Measurements from ENCODE around the gene CAMTA1.

Gene CAMTA1

GRCh38 chr1:7683521-7683920, 898.3 kb downstream of the CAMTA1 start:
- H3K79me2 ChIP-seq (ENCODE audit: low read length) = no peaks in the 10 kb centered on the region
- no peak overlapping the region for H3K9ac ChIP-seq (ENCODE audit: low read length)
- no peak overlapping the region for H3K27ac ChIP-seq (ENCODE audit: low read length)
- no peaks in the 10 kb centered on the region for H3K9me2 ChIP-seq (replicated peaks; ENCODE audit: insufficient read depth, low read length)
- DNase-seq = no peak
- H3K4me2 ChIP-seq (ENCODE audit: low read depth, low read length) = no peak overlapping the region
- H3K4me3 ChIP-seq (ENCODE audit: low read length) = no peak overlapping the region
- no peaks in the 10 kb centered on the region for H3K9me3 ChIP-seq (replicated peaks; ENCODE audit: insufficient read depth, low read length)
- no peak for TF ChIP-seq CTCF (IDR thresholded peaks at IDR 0.05; ENCODE audit: low read length)
- TF ChIP-seq EZH2phosphoT487 (IDR thresholded peaks at IDR 0.05; ENCODE audit: low read length) = no peak
- no peak for TF ChIP-seq EZH2 (optimal IDR thresholded peaks at IDR 0.05; ENCODE audit: low read depth, low read length)
- no peaks in the 10 kb centered on the region for H3F3A ChIP-seq (ENCODE audit: insufficient read depth, low read length)
- no peaks in the 10 kb centered on the region for H3K4me1 ChIP-seq (ENCODE audit: low read length)
- H3K36me3 ChIP-seq (replicated peaks; ENCODE audit: insufficient read depth, low read length) = no peaks in the 10 kb centered on the region
- peaks cover 95% of the 10 kb centered on the region for H3K27me3 ChIP-seq (replicated peaks; ENCODE audit: insufficient read depth, low read length)
- no peaks in the 10 kb centered on the region for H4K20me1 ChIP-seq (ENCODE audit: insufficient read depth, low read length)
- no peak overlapping the region for H2AFZ ChIP-seq (ENCODE audit: low read length)

GRCh38 chr1:7684132-7684531, 898.9 kb downstream of the CAMTA1 start:
- TF ChIP-seq EZH2 (optimal IDR thresholded peaks at IDR 0.05; ENCODE audit: low read depth, low read length) (no peak), CTCF (IDR thresholded peaks at IDR 0.05; ENCODE audit: low read length) (no peak), EZH2phosphoT487 (IDR thresholded peaks at IDR 0.05; ENCODE audit: low read length) (no peak)
- H3K27ac ChIP-seq (ENCODE audit: low read length) = no peak overlapping the region
- H3K79me2 ChIP-seq (ENCODE audit: low read length) = no peaks in the 10 kb centered on the region
- no peak overlapping the region for H2AFZ ChIP-seq (ENCODE audit: low read length)
- H3K36me3 ChIP-seq (replicated peaks; ENCODE audit: insufficient read depth, low read length) = no peaks in the 10 kb centered on the region
- H3K4me3 ChIP-seq (ENCODE audit: low read length) = no peak overlapping the region
- DNase-seq = no peak
- H3K27me3 ChIP-seq (replicated peaks; ENCODE audit: insufficient read depth, low read length) = peaks cover 92% of the 10 kb centered on the region
- H3K9ac ChIP-seq (ENCODE audit: low read length) = no peak overlapping the region
- H3K4me2 ChIP-seq (ENCODE audit: low read depth, low read length) = no peak overlapping the region
- no peaks in the 10 kb centered on the region for H3F3A ChIP-seq (ENCODE audit: insufficient read depth, low read length)
- no peaks in the 10 kb centered on the region for H3K4me1 ChIP-seq (ENCODE audit: low read length)
- no peaks in the 10 kb centered on the region for H4K20me1 ChIP-seq (ENCODE audit: insufficient read depth, low read length)
- no peaks in the 10 kb centered on the region for H3K9me2 ChIP-seq (replicated peaks; ENCODE audit: insufficient read depth, low read length)
- no peaks in the 10 kb centered on the region for H3K9me3 ChIP-seq (replicated peaks; ENCODE audit: insufficient read depth, low read length)

DNA sequence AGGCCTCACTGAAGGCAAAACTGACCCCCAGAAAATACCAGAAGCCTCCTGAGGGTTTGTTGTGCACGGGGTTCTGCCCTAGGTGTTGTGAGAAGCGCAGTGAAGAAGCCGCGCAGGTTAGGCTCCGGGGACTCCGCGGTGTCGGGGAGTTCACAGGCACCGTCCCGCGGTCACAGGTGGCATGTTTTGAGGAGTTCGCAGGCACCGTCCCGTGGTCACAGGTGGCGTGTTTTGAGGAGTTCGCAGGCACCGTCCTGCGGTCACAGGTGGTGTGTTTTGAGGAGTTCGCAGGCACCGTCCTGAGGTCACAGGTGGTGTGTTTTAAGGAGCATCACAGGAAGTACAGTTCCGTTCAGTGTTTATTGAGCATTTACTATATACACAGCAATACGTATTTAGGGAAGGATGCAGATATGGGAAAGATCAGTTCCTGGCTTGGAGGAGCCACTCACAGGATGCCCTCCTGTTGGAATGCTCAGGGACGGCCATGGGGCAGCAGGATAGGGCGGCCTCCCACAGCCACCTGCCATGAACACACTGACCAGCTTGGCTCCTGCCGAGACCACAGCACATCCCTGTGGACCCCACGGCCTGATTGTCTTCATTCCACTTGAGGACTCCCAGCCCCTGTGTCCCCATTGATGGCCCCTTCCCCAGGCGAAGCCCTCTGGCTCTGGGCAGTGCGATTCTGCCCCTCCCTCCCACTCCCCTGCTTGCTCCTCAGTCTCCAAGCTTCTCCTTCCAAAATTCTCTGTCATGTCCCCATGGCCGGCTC, 899.8 kb downstream of the CAMTA1 start:
- Histone ChIP-seq H2AFZ (ENCODE audit: low read length) (no peak overlapping the region), H3K36me3 (replicated peaks; ENCODE audit: insufficient read depth, low read length) (no peaks in the 10 kb centered on the region), H3K9me3 (replicated peaks; ENCODE audit: insufficient read depth, low read length) (no peaks in the 10 kb centered on the region), H3K9me2 (replicated peaks; ENCODE audit: insufficient read depth, low read length) (no peaks in the 10 kb centered on the region), H3K27ac (ENCODE audit: low read length) (no peak overlapping the region), H3K27me3 (replicated peaks; ENCODE audit: insufficient read depth, low read length) (peaks cover 90% of the 10 kb centered on the region), H3K9ac (ENCODE audit: low read length) (no peak overlapping the region), H3K4me1 (ENCODE audit: low read length) (no peaks in the 10 kb centered on the region), H3K4me3 (ENCODE audit: low read length) (no peak overlapping the region), H3F3A (ENCODE audit: insufficient read depth, low read length) (no peaks in the 10 kb centered on the region), H3K4me2 (ENCODE audit: low read depth, low read length) (no peak overlapping the region), H4K20me1 (ENCODE audit: insufficient read depth, low read length) (no peaks in the 10 kb centered on the region), H3K79me2 (ENCODE audit: low read length) (no peaks in the 10 kb centered on the region)
- TF ChIP-seq EZH2phosphoT487 (IDR thresholded peaks at IDR 0.05; ENCODE audit: low read length) (no peak), EZH2 (optimal IDR thresholded peaks at IDR 0.05; ENCODE audit: low read depth, low read length) (no peak), CTCF (IDR thresholded peaks at IDR 0.05; ENCODE audit: low read length) (no peak)
- DNase-seq = no peak
